Gastroesophageal sphincter (tissue), 4 donors: ENCODE results near the gene PELI1. TPM values are rescaled to one million over a fixed set of nuclear protein-coding genes. Genes with fewer than 3 reads are reported as not detected.
A peak's percentile ranks its signal among the peaks of the same experiment; 100 is the strongest.

Source experiments
- ATAC-seq: fragments of 150-250 bp; one replicate; pipeline ENCODE4 v1.9.1; 2016; ENCODE audit warnings: mild to moderate bottlenecking, moderate library complexity
- H3K27ac ChIP-seq, 4 donors: fragments of 200-600 bp; sonication (generic) in 3 of 4; 1 replicate in 3 of 4; 2 replicates in 1 of 4; pipeline ENCODE4 v1.5.1; 2016 to 2019
- H3K27me3 ChIP-seq: fragments of 200-600 bp; sonication (generic); one replicate; pipeline ENCODE4 v1.5.1; 2019
- H3K36me3 ChIP-seq, 2 donors: fragments of 200-600 bp; sonication (generic); one replicate each; pipeline ENCODE4 v1.5.1; 2019; ENCODE audit warnings: control low read depth in 1 of 2
- H3K4me1 ChIP-seq, 3 donors: fragments of 200-600 bp; sonication (generic); 1 replicate in 2 of 3; 2 replicates in 1 of 3; pipeline ENCODE4 v1.5.1; 2016 to 2019; ENCODE audit warnings: control low read depth in 2 of 3
- H3K4me3 ChIP-seq, 2 donors: fragments of 200-600 bp; sonication (generic); one replicate each; pipeline ENCODE4 v1.5.1; 2019; ENCODE audit warnings: mild to moderate bottlenecking in 1 of 2, moderate library complexity in 1 of 2
- H3K9me3 ChIP-seq, 3 donors: fragments of 200-600 bp; sonication (generic); one replicate each; pipeline ENCODE4 v1.5.1; 2017 to 2019; ENCODE audit warnings: control low read depth in 2 of 3
- EP300 ChIP-seq: sonication (generic); formaldehyde crosslinking; IDR thresholded peaks from one replicate; pipeline ENCODE4 v1.6.1; 2017; ENCODE audit warnings: antibody characterized with exemption, mild to moderate bottlenecking
- POLR2A ChIP-seq, 2 donors: fragments of 450-650 bp; IDR thresholded peaks; one replicate each; pipeline ENCODE4 v1.6.1; 2017; ENCODE audit warnings: antibody characterized with exemption in 2 of 2, mild to moderate bottlenecking in 2 of 2, moderate library complexity in 1 of 2
- POLR2AphosphoS5 ChIP-seq: sonication (generic); formaldehyde crosslinking; IDR thresholded peaks from one replicate; pipeline ENCODE4 v1.6.1; 2017; ENCODE audit warnings: antibody characterized with exemption
- WGBS, 2 donors: methylation state at CpG; one replicate each; pipeline ENCODE4 v1.1.5; 2018; ENCODE audit warnings: low coverage in 1 of 2; 5-methylcytosine and 5-hydroxymethylcytosine counted together
- total RNA-seq, 4 donors: library from RNA; depleted of rRNA; stranded (reverse); fragments of >200 nt; gene quantifications; one replicate each; pipeline ENCODE4 v1.1.0, GENCODE V29; 2016
- TF ChIP-seq, protein P1 (sequence below), 4 experiments: fragments of 200-600 bp in 2 of 4; fragments of 450-650 bp in 2 of 4; sonication (generic) in 1 of 4; IDR thresholded peaks; one replicate each; pipeline ENCODE4 v1.5.1; 2017 to 2019; ENCODE audit warnings: antibody characterized with exemption in 4 of 4, mild to moderate bottlenecking in 2 of 4, moderate library complexity in 2 of 4

The PELI1 gene
- total RNA-seq, 4 donors from 2014 or later, result 13.1 to 22.4 (median 20.5) TPM

DNA sequence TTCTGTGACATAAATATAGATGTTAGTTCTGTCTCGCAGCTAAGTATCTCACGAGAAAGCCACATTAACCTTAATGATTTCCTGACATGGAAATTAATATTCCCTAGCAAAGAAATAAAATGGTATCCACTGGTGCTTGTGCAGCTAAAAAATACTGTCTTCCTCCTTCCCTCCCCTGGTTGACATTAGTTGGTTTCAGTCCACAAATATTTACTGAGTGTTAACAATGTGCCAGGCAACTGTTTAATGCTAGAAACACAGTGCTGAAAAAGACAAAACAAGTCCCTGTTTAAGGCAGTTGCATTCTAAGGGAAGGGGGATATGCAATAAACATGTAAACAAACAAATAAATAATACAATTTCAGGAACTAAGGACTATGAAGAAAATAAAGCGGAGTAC lies 80.8 kb downstream of the PELI1 start:
- Histone ChIP-seq H3K27ac (peak overlapping the region in 2 of 4 donors; percentile 66 to 72), H3K9me3 (no peaks in the 10 kb centered on the region), H3K36me3 (no peaks in the 10 kb centered on the region), H3K4me3 (no peak overlapping the region), H3K27me3 (no peaks in the 10 kb centered on the region), H3K4me1 (peaks cover 0 to 15% (median 0%) of the 10 kb centered on the region in 3 donors)
- TF ChIP-seq EP300 (no peak), POLR2AphosphoS5 (no peak), POLR2A (IDR thresholded peaks at IDR 0.05) (no peak)
- 79 to 92% methylated on average over 3 of the region's 3 CpGs for WGBS, 2 donors
- ATAC-seq, result no peak

DNA sequence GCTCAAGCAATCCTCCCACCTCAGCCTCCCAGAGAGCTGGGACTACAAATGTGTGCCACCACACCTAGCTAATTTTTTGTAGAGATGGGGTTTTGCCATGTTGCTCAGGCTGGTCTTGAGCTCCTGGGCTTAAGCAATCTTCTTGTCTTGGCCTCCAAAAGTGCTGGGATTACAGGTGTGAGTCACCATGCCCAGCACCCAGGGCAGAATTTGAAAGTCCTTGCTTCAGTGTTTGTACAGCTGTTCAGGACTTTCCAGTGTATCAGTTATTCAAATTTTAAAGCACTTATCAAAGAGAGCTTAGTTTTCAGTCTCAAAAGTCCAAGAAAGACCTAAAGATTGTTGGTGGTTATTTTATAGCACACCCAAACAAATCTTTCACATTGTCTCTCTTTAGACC lies 81.4 kb downstream of the PELI1 start:
- no peak for ATAC-seq
- Histone ChIP-seq H3K27ac (no peak overlapping the region), H3K27me3 (no peaks in the 10 kb centered on the region), H3K9me3 (no peaks in the 10 kb centered on the region), H3K4me1 (peaks cover 0 to 15% (median 0%) of the 10 kb centered on the region in 3 donors), H3K4me3 (no peak overlapping the region), H3K36me3 (no peaks in the 10 kb centered on the region)
- TF ChIP-seq EP300, result no peak

DNA sequence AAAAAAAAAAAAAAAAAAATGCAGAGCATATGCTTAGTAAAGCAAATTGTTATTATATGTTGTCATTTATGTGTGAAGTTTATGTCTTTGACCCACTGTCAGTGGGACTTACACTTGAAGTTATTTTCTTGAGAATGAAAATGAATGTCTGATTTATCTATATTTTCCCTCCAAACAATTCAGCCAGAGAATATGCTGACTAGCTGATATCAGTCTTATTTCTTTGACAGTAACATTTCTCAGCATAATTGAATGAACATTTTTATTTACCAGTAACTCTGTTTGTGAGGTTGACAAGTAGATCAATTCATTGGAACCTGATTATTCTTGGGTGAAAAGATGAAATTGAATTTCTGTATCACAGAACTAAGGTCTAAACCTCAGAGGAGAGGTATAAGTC lies 85.0 kb downstream of the PELI1 start:
- Histone ChIP-seq H3K9me3 (no peaks in the 10 kb centered on the region), H3K27me3 (no peaks in the 10 kb centered on the region), H3K4me1 (peaks cover 0 to 8% (median 0%) of the 10 kb centered on the region in 3 donors), H3K36me3 (no peaks in the 10 kb centered on the region), H3K4me3 (no peak overlapping the region), H3K27ac (no peak overlapping the region)
- no peak for ATAC-seq
- TF ChIP-seq POLR2AphosphoS5 (no peak), EP300 (no peak), POLR2A (IDR thresholded peaks at IDR 0.05) (no peak)
- TF ChIP-seq, protein P1, sequence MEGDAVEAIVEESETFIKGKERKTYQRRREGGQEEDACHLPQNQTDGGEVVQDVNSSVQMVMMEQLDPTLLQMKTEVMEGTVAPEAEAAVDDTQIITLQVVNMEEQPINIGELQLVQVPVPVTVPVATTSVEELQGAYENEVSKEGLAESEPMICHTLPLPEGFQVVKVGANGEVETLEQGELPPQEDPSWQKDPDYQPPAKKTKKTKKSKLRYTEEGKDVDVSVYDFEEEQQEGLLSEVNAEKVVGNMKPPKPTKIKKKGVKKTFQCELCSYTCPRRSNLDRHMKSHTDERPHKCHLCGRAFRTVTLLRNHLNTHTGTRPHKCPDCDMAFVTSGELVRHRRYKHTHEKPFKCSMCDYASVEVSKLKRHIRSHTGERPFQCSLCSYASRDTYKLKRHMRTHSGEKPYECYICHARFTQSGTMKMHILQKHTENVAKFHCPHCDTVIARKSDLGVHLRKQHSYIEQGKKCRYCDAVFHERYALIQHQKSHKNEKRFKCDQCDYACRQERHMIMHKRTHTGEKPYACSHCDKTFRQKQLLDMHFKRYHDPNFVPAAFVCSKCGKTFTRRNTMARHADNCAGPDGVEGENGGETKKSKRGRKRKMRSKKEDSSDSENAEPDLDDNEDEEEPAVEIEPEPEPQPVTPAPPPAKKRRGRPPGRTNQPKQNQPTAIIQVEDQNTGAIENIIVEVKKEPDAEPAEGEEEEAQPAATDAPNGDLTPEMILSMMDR (IDR thresholded peaks at IDR 0.05), result no peak

GRCh38 chr2:64056021-64056420 lies 88.2 kb downstream of the PELI1 start:
- Histone ChIP-seq H3K4me3 (no peak overlapping the region), H3K36me3 (no peaks in the 10 kb centered on the region), H3K9me3 (no peaks in the 10 kb centered on the region), H3K27me3 (no peaks in the 10 kb centered on the region), H3K4me1 (no peaks in the 10 kb centered on the region), H3K27ac (no peak overlapping the region)
- 62 to 100% methylated on average over 1 to 2 of the region's 2 CpGs for WGBS, 2 donors
- ATAC-seq, result no peak
- TF ChIP-seq, protein P1 (IDR thresholded peaks at IDR 0.05), result no peak
- TF ChIP-seq EP300 (no peak), POLR2A (IDR thresholded peaks at IDR 0.05) (no peak), POLR2AphosphoS5 (no peak)

DNA sequence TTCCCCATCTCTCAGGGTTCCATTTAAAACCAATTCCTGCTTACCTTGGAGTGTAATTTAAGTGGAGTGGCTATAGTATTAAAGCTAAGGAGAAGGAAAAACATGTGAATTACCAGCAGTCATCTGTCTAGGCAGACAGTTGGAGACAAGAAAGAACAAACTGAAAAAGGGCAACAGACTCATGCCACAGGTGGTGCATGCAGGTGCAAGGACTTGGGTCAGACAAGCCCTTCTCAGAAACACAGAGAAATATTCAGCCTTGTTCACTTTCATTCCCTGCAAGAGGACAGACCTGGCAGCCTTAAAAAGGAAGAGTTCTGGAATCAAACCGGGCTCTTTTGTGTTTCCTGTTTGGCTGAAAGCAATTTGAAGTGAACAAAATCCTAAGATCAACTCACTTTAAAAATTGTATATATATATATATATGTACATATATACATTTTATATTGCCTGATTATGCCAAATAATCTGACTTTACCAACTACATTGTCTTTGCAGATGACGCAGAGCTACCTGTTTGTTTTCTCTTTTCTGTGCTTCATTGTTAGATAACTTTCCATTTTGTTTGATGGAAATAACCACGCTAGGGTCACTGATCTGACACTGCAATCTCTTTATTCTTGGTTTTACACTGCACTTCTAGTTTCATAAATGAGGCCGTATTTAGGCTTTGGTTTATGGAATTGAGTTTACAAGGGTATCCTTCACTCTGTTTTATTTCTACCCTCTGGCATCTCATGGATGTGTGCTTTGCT lies 89.9 kb downstream of the PELI1 start:
- 67 to 87% methylated on average over 4 of the region's 4 CpGs for WGBS, 2 donors
- ATAC-seq, result no peak
- TF ChIP-seq, protein P1 (IDR thresholded peaks at IDR 0.05), result no peak
- TF ChIP-seq POLR2AphosphoS5 (no peak), POLR2A (IDR thresholded peaks at IDR 0.05) (no peak), EP300 (no peak)

More for the DNA sequence above, 89.9 kb downstream of the PELI1 start:
- Histone ChIP-seq H3K4me1 (no peaks in the 10 kb centered on the region), H3K36me3 (no peaks in the 10 kb centered on the region), H3K9me3 (no peaks in the 10 kb centered on the region), H3K27me3 (no peaks in the 10 kb centered on the region), H3K4me3 (no peak overlapping the region), H3K27ac (no peak overlapping the region)
